HCT116 (cell line): ENCODE results near the gene LRP1. TPM values are rescaled to one million over a fixed set of nuclear protein-coding genes. Genes with fewer than 3 reads are reported as not detected.

ENCODE experiments used
- ATAC-seq: fragments of 200-7000 bp; cut with Tn5 transposase; 2 replicates; pipeline ENCODE4 v1.9.1; 2020; ENCODE audit warnings: mild to moderate bottlenecking, moderate library complexity
- BruUV-seq: library from RNA; stranded (reverse); fragments of 400-500 nt; replicated peaks from 2 replicates; lab custom pipeline; 2021; lab: Mats Ljungman, UMichigan
- CTCF ChIA-PET: fragments of 300-600 bp; sonication (Branson Sonifier 250); formaldehyde crosslinking; loops from one replicate; lab custom pipeline; 2021; ENCODE audit warnings: antibody characterized with exemption; lab: Charles Lee
- POLR2A ChIA-PET: fragments of 300-600, 350-600 bp; sonication (Branson Sonifier 250); formaldehyde crosslinking; loops from one replicate; lab custom pipeline; 2021; ENCODE audit warnings: antibody characterized with exemption; lab: Charles Lee
- RAD21 ChIA-PET, 2 experiments: fragments of 300-600 bp; sonication (Branson Sonifier 250); formaldehyde crosslinking; loops; one replicate each; lab custom pipeline; 2023; ENCODE audit warnings: low total read pairs in 2 of 2; ENCODE audit not compliant: uncharacterized antibody in 2 of 2, unreplicated experiment in 2 of 2, low non-redundant PET in 1 of 2; lab: Charles Lee
- DNase-seq: peaks from one replicate; pipeline ENCODE4 v3.0.0-alpha.2; 2010; ENCODE audit warnings: low read depth, low spot score
- H2AFZ ChIP-seq: fragments of 200-600 bp; shearing (Covaris generic), sonication (generic); 2 replicates; pipeline ENCODE4 v1.6.1; 2017; ENCODE audit warnings: low read depth, mixed run types, mixed read lengths, antibody characterized with exemption, low read length; ENCODE audit not compliant: poor library complexity, severe bottlenecking
- H3K27ac ChIP-seq: 2 replicates; pipeline ENCODE4 v1.5.1; 2012; ENCODE audit warnings: low read depth, low read length
- H3K27me3 ChIP-seq: fragments of 200-600 bp; sonication (generic); 2 replicates; pipeline ENCODE4 v1.6.1; 2016; ENCODE audit warnings: mixed run types, low read length, mixed read lengths; ENCODE audit not compliant: insufficient read depth
- H3K36me3 ChIP-seq, 2 experiments: fragments of 200-500 bp in 1 of 2; fragments of 200-600 bp in 1 of 2; sonication (Bioruptor generic) in 1 of 2; sonication (generic) in 1 of 2; 2 replicates each; pipeline versions ENCODE4 v1.5.1 to v1.6.1; 2014 to 2016; ENCODE audit warnings: low read length in 2 of 2, inconsistent platforms in 1 of 2, mixed read lengths in 1 of 2, mixed run types in 1 of 2; ENCODE audit not compliant: insufficient read depth in 2 of 2, control insufficient read depth in 1 of 2
- H3K4me1 ChIP-seq, 2 experiments: fragments of 200-600 bp in 1 of 2; sonication (generic) in 1 of 2; 2 replicates each; pipeline versions ENCODE4 v1.5.1 to v1.6.1; 2012 to 2017; ENCODE audit warnings: low read length in 2 of 2, inconsistent platforms in 1 of 2, mild to moderate bottlenecking in 1 of 2, mixed read lengths in 1 of 2, mixed run types in 1 of 2, moderate library complexity in 1 of 2; ENCODE audit not compliant: insufficient read depth in 2 of 2, control insufficient read depth in 1 of 2
- H3K4me2 ChIP-seq: fragments of 200-600 bp; sonication (generic); 2 replicates; pipeline ENCODE4 v1.6.1; 2017; ENCODE audit warnings: mixed run types, low read length, mixed read lengths
- H3K4me3 ChIP-seq, 2 experiments: fragments of 200-600 bp in 1 of 2; sonication (generic) in 1 of 2; replicated peaks in 1 of 2; 2 replicates each; pipeline ENCODE4 v1.5.1; 2011 to 2016; ENCODE audit warnings: low read length in 2 of 2, control low read depth in 1 of 2, low read depth in 1 of 2, mild to moderate bottlenecking in 1 of 2, mixed read lengths in 1 of 2, mixed run types in 1 of 2
- H3K79me2 ChIP-seq: fragments of 200-600 bp; sonication (generic); 2 replicates; pipeline ENCODE4 v1.6.1; 2017; ENCODE audit warnings: mild to moderate bottlenecking, mixed run types, low read length, moderate library complexity, mixed read lengths; ENCODE audit not compliant: insufficient read depth
- H3K9ac ChIP-seq: fragments of 200-600 bp; sonication (generic); 2 replicates; pipeline ENCODE4 v1.6.1; 2016; ENCODE audit warnings: low read length, mixed read lengths
- H3K9me2 ChIP-seq: fragments of 200-600 bp; sonication (generic), shearing (Covaris generic); 2 replicates; pipeline ENCODE4 v1.6.1; 2017; ENCODE audit warnings: mixed run types, mild to moderate bottlenecking, moderate library complexity; ENCODE audit not compliant: insufficient read depth
- H3K9me3 ChIP-seq, 2 experiments: fragments of 200-500 bp in 1 of 2; fragments of 200-600 bp in 1 of 2; sonication (Bioruptor generic) in 1 of 2; sonication (generic) in 1 of 2; 2 replicates each; pipeline ENCODE4 v1.6.1; 2014 to 2017; ENCODE audit warnings: low read length in 2 of 2, mixed read lengths in 2 of 2, inconsistent platforms in 1 of 2, low read depth in 1 of 2, mild to moderate bottlenecking in 1 of 2, mixed run types in 1 of 2, moderate library complexity in 1 of 2; ENCODE audit not compliant: control insufficient read depth in 1 of 2, insufficient read depth in 1 of 2
- H4K20me1 ChIP-seq: fragments of 200-600 bp; sonication (generic), shearing (Covaris generic); 2 replicates; pipeline ENCODE4 v1.6.1; 2017; ENCODE audit warnings: mixed run types, mild to moderate bottlenecking, moderate library complexity; ENCODE audit not compliant: insufficient read depth
- CBX3 ChIP-seq: IDR thresholded peaks from 2 replicates; pipeline ENCODE4 v1.6.1; 2012; ENCODE audit warnings: low read depth
- CTCF ChIP-seq, 3 experiments: fragments of 200-600 bp in 1 of 3; sonication (generic) in 1 of 3; IDR thresholded peaks in 2 of 3; conservative IDR thresholded peaks in 1 of 3; 2 replicates each; pipeline ENCODE4 v1.5.1; 2012 to 2017; ENCODE audit warnings: low read depth in 2 of 3, low read length in 2 of 3, antibody characterized with exemption in 1 of 3, borderline replicate concordance in 1 of 3, control low read depth in 1 of 3, mild to moderate bottlenecking in 1 of 3, mixed read lengths in 1 of 3, mixed run types in 1 of 3, moderate library complexity in 1 of 3; ENCODE audit not compliant: insufficient read depth in 1 of 3
- EGR1 ChIP-seq: IDR thresholded peaks from 2 replicates; pipeline ENCODE4 v1.6.1; 2012; ENCODE audit warnings: low read depth
- ELF1 ChIP-seq: IDR thresholded peaks from 2 replicates; pipeline ENCODE4 v1.6.1; 2012; ENCODE audit warnings: low read depth, borderline replicate concordance
- EZH2 ChIP-seq: fragments of 200-600 bp; sonication (generic); IDR thresholded peaks from 2 replicates; pipeline ENCODE4 v1.6.1; 2017; ENCODE audit warnings: antibody characterized with exemption, mixed run types
- EZH2phosphoT487 ChIP-seq: fragments of 200-600 bp; IDR thresholded peaks from 2 replicates; pipeline ENCODE4 v1.6.1; 2018; ENCODE audit warnings: antibody characterized with exemption, borderline replicate concordance
- FOSL1 ChIP-seq: IDR thresholded peaks from 2 replicates; pipeline ENCODE4 v1.6.1; 2012; ENCODE audit warnings: low read depth
- JUND ChIP-seq: IDR thresholded peaks from 2 replicates; pipeline ENCODE4 v1.6.1; 2012
- MAX ChIP-seq: IDR thresholded peaks from 2 replicates; pipeline ENCODE4 v1.6.1; 2012
- POLR2A ChIP-seq: IDR thresholded peaks from 2 replicates; pipeline ENCODE4 v1.7.0; 2011; ENCODE audit warnings: borderline replicate concordance; ENCODE audit not compliant: insufficient read depth, insufficient read length; ENCODE audit errors: extremely low read depth
- POLR2AphosphoS5 ChIP-seq: IDR thresholded peaks from 2 replicates; pipeline ENCODE4 v1.6.1; 2011; ENCODE audit warnings: mild to moderate bottlenecking, low read depth, low read length, moderate library complexity
- RAD21 ChIP-seq: IDR thresholded peaks from 2 replicates; pipeline ENCODE4 v1.6.1; 2012; ENCODE audit warnings: low read depth, mild to moderate bottlenecking
- REST ChIP-seq: IDR thresholded peaks from 2 replicates; pipeline ENCODE4 v1.6.1; 2012; ENCODE audit warnings: low read depth
- SIN3A ChIP-seq: IDR thresholded peaks from 2 replicates; pipeline ENCODE4 v1.6.1; 2012; ENCODE audit warnings: low read depth
- SP1 ChIP-seq: IDR thresholded peaks from 2 replicates; pipeline ENCODE4 v1.6.1; 2012; ENCODE audit warnings: low read depth
- SRF ChIP-seq: IDR thresholded peaks from 2 replicates; pipeline ENCODE4 v1.6.1; 2012; ENCODE audit warnings: low read depth
- TCF7L2 ChIP-seq: IDR thresholded peaks from 2 replicates; pipeline ENCODE4 v1.7.0; 2011; ENCODE audit warnings: borderline replicate concordance, inconsistent platforms; ENCODE audit not compliant: insufficient read depth, insufficient read length; ENCODE audit errors: extremely low read depth
- YY1 ChIP-seq: IDR thresholded peaks from 2 replicates; pipeline ENCODE4 v1.6.1; 2011; ENCODE audit warnings: low read length, low read depth, moderate library complexity, mild to moderate bottlenecking; ENCODE audit not compliant: insufficient replicate concordance; ENCODE audit errors: extremely low read depth
- ZFX ChIP-seq: fragments of 450-650 bp; IDR thresholded peaks from 2 replicates; pipeline ENCODE4 v1.6.1; 2017
- intact Hi-C: fragments of 100-400 bp; cut with micrococcal nuclease; formaldehyde crosslinking; loops from 2 replicates; pipeline ENCODE4 v1.10.0; 2022
- total RNA-seq: library from RNA; stranded (reverse); gene quantifications from one replicate; pipeline ENCODE4 v1.2.1, GENCODE V29; 2021; ENCODE audit not compliant: unreplicated experiment

Gene LRP1
- total RNA-seq, 1 experiment from 2014 or later = 12.0 TPM

GRCh38 chr12:57250956-57251355 is 122.7 kb downstream of the LRP1 start, which contains the start of gene STAC3 (continued):
- TF ChIP-seq CTCF (IDR thresholded peaks at IDR 0.05 in 2 of 3, conservative IDR thresholded peaks at IDR 0.05 in 1 of 3; ENCODE audit: borderline replicate concordance in 1 of 3, insufficient read depth in 1 of 3, low read depth in 2 of 3, low read length in 2 of 3) = no peak
- TF ChIP-seq RAD21 = no peak
- no peak for TF ChIP-seq EZH2phosphoT487
- no peak for TF ChIP-seq CBX3
- no peak for TF ChIP-seq JUND
- TF ChIP-seq EZH2 = no peak
- TF ChIP-seq SP1 = no peak
- TF ChIP-seq SIN3A = no peak
- no peak for TF ChIP-seq MAX
- no peak for TF ChIP-seq ZFX
- TF ChIP-seq ELF1 = no peak
- TF ChIP-seq EGR1 = no peak

- ATAC-seq (no peak), DNase-seq (no peak)
- ChIA-PET CTCF (interaction anchor here (1.4 kb wide), 1 partner anchor 12 kb away, joined by 5 read pairs; no protein-coding TSS in a partner anchor), RAD21 (interaction anchor here in 1 of 2 experiments (0.5 kb wide), 1 partner anchor 11 kb away, joined by 3 read pairs; no protein-coding TSS in a partner anchor), POLR2A (no interaction called here)
- TF ChIP-seq FOSL1 (no peak), JUND (no peak), ZFX (no peak), REST (no peak), CBX3 (no peak), TCF7L2 (no peak), SRF (no peak), POLR2AphosphoS5 (no peak), SIN3A (no peak), RAD21 (no peak), EZH2phosphoT487 (no peak), POLR2A (no peak), YY1 (no peak)
- Histone ChIP-seq H3K9me2 (no peaks in the 10 kb centered on the region), H3K79me2 (no peaks in the 10 kb centered on the region), H3K4me2 (no peak overlapping the region), H2AFZ (no peak overlapping the region), H3K4me1 (no peaks in the 10 kb centered on the region), H3K27me3 (no peaks in the 10 kb centered on the region), H3K9me3 (no peaks in the 10 kb centered on the region), H3K27ac (no peak overlapping the region), H3K36me3 (peaks cover 5 to 6% of the 10 kb centered on the region in 2 experiments; a peak in 2 of 4 replicates), H4K20me1 (no peaks in the 10 kb centered on the region), H3K9ac (no peak overlapping the region), H3K4me3 (no peak overlapping the region)
- intact Hi-C loops = no loop called here
- BruUV-seq = no TSS peak
Measured at GRCh38 chr12:57254506-57255280, 126.4 kb downstream of the LRP1 start.
